Superior temporal gyrus (tissue), 1 donor: Measurements from ENCODE around the gene FBN3.

ENCODE experiments used
- DNase-seq: peaks from one replicate; pipeline ENCODE4 v3.0.0-alpha.2; 2016; ENCODE audit errors: extremely low spot score

The FBN3 gene

DNA sequence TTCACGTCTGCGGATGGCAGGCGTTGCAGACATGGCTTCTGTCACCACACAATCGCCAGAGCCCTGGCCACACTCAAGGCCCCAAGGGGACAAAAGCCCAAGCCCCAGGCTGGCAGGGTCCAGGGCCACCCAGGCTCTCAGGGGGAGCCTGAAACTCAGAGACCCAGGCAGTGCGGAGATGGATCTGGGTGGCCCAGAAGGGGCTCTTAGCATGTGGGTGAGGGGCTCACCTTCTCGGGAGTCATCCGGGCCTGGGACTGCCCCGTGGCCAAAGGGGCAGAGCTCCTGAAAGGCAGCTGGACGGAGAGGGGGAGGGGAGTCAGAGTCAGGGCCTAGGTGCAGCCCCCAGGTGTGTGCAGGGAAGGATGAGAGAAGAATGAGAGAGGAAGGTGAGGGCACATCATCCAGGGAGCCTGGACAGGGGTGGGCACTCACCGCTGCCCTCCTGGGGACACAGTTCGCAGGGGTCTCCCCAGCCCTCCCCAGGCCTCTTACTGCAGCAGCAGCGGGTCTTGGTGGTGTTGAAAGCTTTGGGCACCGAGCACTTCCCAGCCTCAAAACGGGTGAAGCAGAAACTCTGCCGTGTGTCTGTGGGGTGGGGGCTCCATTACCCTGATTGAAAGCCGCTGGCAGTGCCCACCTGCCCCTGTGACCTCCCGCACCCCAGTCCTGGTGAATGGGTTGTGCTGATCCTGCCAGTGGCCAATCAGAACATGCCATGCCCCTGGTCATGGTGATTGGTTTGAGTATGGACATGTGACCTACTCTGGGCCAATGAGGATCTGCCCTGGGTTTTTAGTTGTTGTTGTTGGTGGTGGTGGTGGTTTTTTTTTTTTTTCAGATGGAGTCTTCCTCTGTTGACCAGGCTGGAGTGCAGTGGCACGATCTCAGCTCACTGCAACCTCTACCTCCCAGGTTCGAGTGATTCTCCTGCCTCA lies 59.5 kb downstream of the FBN3 start:
- DNase-seq = no peak

- DNase-seq = no peak
Measured at GRCh38 chr19:8088752-8089663, 60.4 kb downstream of the FBN3 start.

DNA sequence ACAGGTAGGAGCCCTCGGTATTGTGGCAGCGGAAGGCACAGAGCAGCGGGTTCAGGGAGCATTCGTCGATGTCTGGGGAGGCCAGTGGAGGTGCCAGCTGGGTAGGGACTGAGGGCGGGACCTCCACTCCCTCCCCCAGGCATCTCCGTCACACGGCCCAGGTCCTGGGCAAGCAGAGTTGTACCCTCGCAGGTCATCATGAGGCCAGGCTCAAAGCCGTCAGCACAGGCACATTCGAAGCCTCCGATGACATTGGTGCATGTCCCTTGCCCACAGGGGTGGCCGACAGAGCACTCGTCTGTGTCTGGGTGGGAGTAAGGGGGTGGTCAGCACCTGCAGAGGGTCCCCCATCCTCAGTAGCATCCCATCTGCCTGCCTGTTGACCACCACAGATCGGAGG lies 61.5 kb downstream of the FBN3 start:
- DNase-seq = no peak

DNA sequence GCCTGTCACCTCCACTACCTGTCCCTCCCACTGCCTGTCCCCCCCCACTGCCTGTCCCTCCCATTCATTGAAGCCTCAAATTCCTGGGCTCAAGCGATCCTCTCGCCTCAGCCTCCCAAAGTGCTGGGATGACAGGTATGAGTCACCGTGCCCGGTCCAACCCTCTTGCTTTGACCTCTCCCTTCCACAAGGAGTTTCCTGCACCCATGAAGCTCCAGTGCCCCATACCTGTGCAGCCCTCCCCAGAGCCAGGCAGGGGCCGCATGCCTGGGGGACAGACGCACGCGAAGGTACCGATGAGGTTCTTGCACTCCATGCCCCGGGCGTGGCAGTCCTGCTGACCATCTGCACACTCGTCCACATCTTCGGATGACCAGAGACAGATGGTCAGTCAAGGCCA lies 62.5 kb downstream of the FBN3 start:
- DNase-seq = no peak

DNA sequence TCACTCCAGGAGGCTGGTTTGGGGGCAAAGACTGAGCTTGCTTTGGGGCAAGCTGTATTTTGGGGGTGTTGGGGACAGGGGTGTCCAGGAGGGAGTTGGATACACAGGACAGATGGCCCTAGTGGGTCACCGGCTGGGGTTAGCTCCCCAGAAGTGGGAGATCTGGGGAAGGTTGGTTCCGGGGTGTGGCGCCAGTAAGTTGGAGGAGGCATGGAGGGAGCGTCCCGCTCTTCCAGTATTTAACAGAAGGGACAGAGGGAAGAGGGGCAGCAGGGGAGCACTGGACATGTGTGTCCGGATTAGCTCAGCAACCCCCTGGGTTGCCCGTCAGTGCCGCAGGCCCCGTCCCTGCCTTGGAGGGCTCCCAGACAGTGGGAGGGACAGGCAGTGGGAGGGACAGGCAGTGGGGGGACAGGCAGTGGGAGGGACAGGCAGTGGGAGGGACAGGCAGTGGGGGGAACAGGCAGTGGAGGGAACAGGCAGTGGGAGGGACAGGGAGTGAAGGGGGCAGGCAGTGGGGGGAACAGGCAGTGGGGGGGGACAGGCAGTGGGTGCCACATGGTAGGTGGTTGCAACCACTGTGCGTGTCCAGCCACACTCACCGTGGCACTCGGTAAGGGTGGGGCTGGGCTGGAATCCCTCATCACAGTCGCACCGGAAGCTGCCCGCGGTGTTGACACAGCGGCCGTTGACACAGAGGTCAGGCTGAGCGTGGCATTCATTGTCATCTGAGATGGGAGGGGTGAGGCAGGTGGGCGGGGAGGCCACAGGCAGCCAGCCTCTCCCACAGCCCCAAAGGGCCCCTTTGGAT lies 63.6 kb downstream of the FBN3 start:
- DNase-seq = no peak

DNA sequence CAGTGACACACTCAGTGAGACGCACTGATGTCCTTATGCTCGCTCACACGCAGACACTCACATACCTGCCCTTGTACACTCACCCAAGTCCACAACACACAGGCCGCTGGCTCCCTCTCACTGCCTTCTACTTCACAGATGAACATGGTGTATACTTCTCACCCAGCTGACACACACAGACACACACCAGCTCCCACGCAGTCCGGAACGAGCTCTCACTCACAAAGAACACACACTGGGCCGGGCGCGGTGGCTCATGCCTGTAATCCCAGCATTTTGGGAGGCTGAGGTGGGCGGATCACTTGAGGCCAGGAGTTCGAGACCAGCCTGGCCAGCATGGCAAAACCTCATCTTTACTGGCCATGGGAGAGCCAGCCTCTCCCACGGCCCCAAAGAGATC lies 65.2 kb downstream of the FBN3 start:
- DNase-seq = no peak

DNA sequence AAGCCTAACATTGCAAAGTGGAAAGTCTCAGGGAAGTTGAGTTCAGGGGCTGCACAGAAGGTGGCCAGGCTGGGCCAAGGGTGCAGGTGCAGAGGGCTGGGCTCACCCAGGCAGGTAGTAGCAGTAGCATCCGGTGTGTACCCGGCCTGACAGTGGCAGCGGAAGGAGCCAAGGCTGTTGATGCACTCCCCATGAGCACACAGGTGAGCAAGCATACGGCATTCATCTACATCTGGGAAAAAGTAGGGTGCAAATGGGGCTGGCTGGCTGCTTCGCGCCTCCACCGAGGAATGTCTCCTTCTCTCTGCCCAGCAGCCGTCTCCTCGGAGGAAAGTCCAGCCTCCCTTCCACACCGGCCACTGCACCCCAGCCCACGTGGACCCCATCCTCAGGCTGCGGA lies 66.3 kb downstream of the FBN3 start:
- DNase-seq = no peak

DNA sequence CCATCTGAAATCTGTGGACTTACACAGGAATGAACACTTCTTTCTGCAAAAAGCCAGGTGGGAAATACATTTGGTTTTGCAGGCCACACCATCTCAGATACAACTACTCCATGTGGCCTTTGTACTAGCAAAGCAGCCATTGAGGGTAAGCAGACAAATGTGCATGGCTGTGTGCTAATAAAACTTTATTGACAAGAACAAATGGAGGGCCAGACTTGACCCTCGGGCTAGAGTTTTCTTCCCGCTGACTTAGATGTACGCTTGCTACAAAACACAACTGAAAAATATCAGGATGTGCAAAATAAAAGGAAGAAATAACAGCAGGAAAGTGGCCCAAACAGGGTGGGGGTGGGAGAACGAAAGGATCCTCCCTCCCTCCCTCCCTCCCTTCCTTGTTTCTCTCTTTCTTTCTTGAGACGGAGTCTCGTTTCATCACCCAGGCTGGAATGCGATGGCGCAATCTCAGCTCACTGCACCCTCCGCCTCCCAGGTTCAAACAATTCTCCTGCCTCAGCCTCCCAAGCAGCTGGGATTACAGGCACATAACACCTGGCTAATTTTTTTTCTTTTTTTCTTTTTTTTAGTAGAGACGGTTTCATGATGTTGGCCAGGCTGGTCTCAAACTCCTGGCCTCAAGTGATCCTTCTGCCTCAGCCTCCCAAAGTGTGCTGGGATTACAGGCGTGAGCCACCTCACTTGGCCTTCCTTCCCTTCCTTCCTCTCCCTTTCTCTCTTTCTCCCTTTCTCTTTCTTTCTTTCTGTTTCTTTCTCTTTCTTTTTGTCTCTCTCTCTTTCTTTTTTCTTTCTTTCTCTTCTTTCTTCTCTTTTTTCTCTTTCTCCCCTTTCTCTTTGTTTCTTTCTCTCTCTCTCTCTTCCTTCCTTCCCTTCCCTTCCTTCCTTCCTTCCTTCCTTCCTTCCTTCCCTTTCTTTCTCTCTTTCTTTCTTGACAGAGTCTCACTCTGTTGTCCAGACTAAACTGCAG lies 67.5 kb downstream of the FBN3 start:
- DNase-seq = no peak

DNA sequence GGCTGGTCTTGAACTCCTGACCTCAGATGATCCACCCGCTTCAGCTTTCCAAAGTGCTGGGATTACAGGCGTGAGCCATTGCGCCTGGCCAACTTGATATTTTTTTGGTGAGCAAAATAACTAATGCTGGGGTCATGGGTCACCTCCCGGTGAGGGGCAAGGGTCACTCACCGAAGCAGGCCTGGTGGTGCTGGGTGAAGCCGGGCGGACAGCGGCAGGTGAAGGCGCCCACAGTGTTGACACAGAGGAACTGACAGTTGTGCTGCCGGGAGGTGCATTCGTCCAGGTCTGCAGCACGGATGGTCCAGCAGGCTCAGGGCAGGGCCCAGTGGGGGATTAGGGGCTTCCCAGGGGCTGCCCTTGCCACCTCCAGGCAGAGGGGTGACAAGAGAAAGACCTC lies 68.6 kb downstream of the FBN3 start:
- no peak for DNase-seq

DNA sequence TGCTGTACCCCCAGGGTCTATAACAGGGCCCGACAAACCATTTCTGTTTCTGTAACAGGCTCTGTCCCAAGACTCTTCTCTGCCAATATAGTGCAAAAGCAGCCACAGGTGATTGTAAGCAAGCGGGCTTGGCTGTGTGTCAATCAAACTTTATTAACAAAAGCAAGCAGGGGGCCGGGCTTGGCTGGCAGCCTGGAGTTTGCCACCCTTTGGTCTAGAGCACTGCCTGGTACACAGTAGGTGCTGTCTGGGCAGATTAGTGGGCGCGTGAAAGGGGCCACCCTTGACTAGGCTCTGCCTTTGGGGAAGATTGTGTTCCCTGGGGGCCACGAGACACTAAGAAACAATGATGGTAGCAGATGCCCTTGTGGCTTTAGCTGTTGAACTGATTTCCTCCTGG lies 69.4 kb downstream of the FBN3 start:
- DNase-seq = no peak

- DNase-seq = no peak
Measured at GRCh38 chr19:8075158-8076074, 74.0 kb downstream of the FBN3 start.

GRCh38 chr19:8074501-8074900 lies 74.9 kb downstream of the FBN3 start:
- no peak for DNase-seq

GRCh38 chr19:8071912-8072311 lies 77.5 kb downstream of the FBN3 start:
- DNase-seq = no peak

GRCh38 chr19:8069096-8069973 lies 80.1 kb downstream of the FBN3 start:
- DNase-seq = no peak

DNA sequence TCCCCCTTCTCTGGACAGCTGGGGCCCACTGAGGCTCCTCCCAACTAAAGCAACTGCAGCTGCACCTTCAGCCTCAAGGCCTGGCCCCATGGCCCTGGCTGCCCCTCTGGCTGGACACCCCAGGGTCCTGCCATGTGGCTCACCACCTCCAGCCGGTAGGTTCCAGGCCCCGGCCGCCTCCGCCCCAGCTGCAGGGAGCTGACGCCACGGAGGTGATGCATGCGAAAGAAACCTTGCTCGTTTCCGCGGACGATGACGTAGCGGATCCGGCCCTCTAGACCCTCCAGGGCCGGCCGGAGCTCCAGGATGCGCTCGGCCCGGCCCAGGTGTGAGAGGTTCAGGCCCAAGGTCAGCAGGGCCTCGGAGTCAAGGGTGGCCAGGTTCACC lies 83.5 kb downstream of the FBN3 start:
- DNase-seq = no peak

GRCh38 chr19:8064911-8065874 lies 84.2 kb downstream of the FBN3 start:
- no peak for DNase-seq

GRCh38 chr19:8057545-8058270 lies 91.7 kb downstream of the FBN3 start:
- DNase-seq = no peak
